ENCODE data around the gene NCAN. TPM values are rescaled to one million over a fixed set of nuclear protein-coding genes. Genes with fewer than 3 reads are reported as not detected.

NCAN gene
- total and polyA plus RNA-seq, 2 of the 8 experiments (the other 6 are each of a cell fraction or from before 2014, with no cell fraction given): 2.7 TPM

GRCh38 chr19:19257137-19257536, 45.4 kb downstream of the NCAN start:
- Histone ChIP-seq H3K14ac (ENCODE audit: insufficient read length) (no peak overlapping the region), H3K79me2 (ENCODE audit: control insufficient read depth in 1 of 2, insufficient read depth in 2 of 2, low read length in 2 of 2) (no peaks in the 10 kb centered on the region), H3K56ac (replicated peaks; ENCODE audit: insufficient read length, low read depth, low read length) (no peak overlapping the region), H2BK15ac (ENCODE audit: low read length) (no peak overlapping the region), H3K36me3 (ENCODE audit: control insufficient read depth in 2 of 4, insufficient read depth in 4 of 4, low read length in 3 of 4) (peaks cover 0 to 10% (median 0%) of the 10 kb centered on the region in 4 experiments; a peak in 1 of 8 replicates), H3K23me2 (ENCODE audit: low read depth, low read length) (peaks cover 14% of the 10 kb centered on the region; the same call in 1 of the 2 replicates), H3K79me1 (ENCODE audit: low read depth, low read length) (peaks cover 6% of the 10 kb centered on the region), H3K27ac (ENCODE audit: low read depth, low read length) (no peak overlapping the region), H2BK12ac (ENCODE audit: low read depth, low read length) (no peak overlapping the region), H3K4ac (replicated peaks; ENCODE audit: insufficient read length, low read depth, low read length) (no peak overlapping the region), H4K91ac (replicated peaks; ENCODE audit: insufficient read length, low read length) (no peak overlapping the region), H3K4me3 (ENCODE audit: extremely low read depth in 1 of 4, insufficient read depth in 2 of 4, low read depth in 3 of 4, low read length in 4 of 4) (no peak overlapping the region), H2AK5ac (ENCODE audit: low read depth, low read length) (no peak overlapping the region), H3K9ac (replicated peaks in 1 of 4; ENCODE audit: extremely low read depth in 1 of 4, low read depth in 3 of 4, low read length in 3 of 4) (no peak overlapping the region), H4K8ac (ENCODE audit: extremely low read depth, insufficient read depth, low read length) (no peak overlapping the region), H3K4me2 (ENCODE audit: insufficient read depth in 1 of 2, low read depth in 2 of 2, low read length in 2 of 2) (no peak overlapping the region), H4K5ac (ENCODE audit: insufficient read length, low read depth, low read length) (no peak overlapping the region), H3K18ac (ENCODE audit: extremely low read depth, low read length) (no peak overlapping the region), H4K20me1 (replicated peaks in 1 of 2; ENCODE audit: control insufficient read depth in 1 of 2, insufficient read depth in 2 of 2, low read length in 2 of 2) (peaks cover 0 to 2% of the 10 kb centered on the region in 2 experiments), H2BK20ac (ENCODE audit: low read length) (no peak overlapping the region), H3K27me3 (replicated peaks in 1 of 4; ENCODE audit: control insufficient read depth in 3 of 4, extremely low read depth in 1 of 4, insufficient read depth in 3 of 4, low read length in 3 of 4) (peaks cover 0 to 7% (median 3%) of the 10 kb centered on the region in 4 experiments; a peak in 5 of 7 replicates), H2AFZ (ENCODE audit: low read length) (no peak overlapping the region), H3K4me1 (replicated peaks in 1 of 4; ENCODE audit: control insufficient read depth in 3 of 4, insufficient read depth in 4 of 4, low read length in 3 of 4) (peaks cover 0 to 8% (median 6%) of the 10 kb centered on the region in 4 experiments; a peak in 6 of 7 replicates), H2BK120ac (replicated peaks; ENCODE audit: low read depth, low read length) (no peak overlapping the region), H3K23ac (ENCODE audit: insufficient read length) (no peak overlapping the region), H2BK5ac (ENCODE audit: low read depth, low read length) (no peak overlapping the region), H3K9me3 (ENCODE audit: insufficient read depth in 2 of 2, low read depth in 1 of 2, low read length in 1 of 2) (no peaks in the 10 kb centered on the region)
- ChIA-PET POLR2A (ENCODE audit: partially characterized antibody) (no interaction called here), CTCF (ENCODE audit: partially characterized antibody) (no interaction called here)
- WGBS, 2 experiments (ENCODE audit: extremely low coverage in 1 of 2, insufficient coverage in 1 of 2, insufficient read length in 1 of 2, insufficient replicate concordance in 2 of 2, low coverage in 1 of 2, low lambda C conversion rate in 2 of 2, missing lambda C conversion rate in 1 of 2): 80% methylated on average over 14 of the region's 14 CpGs; no CpG with 5 or more reads in 1 of the 2 experiments
- DNase-seq (ENCODE audit: low read depth in 1 of 2, low spot score in 2 of 2): no peak
- FAIRE-seq: no peak
- TF ChIP-seq RNF2 (IDR thresholded peaks at IDR 0.05; ENCODE audit: borderline replicate concordance, low read depth, low read length, missing control alignments, poor library complexity, severe bottlenecking) (no peak), POLR2A (IDR thresholded peaks at IDR 0.05; ENCODE audit: control extremely low read depth in 1 of 2, low read depth in 2 of 2, low read length in 2 of 2) (no peak), TAF1 (IDR thresholded peaks at IDR 0.05; ENCODE audit: low read depth, low read length) (no peak), CEBPB (IDR thresholded peaks at IDR 0.05; ENCODE audit: low read depth, low read length) (no peak), KDM5A (IDR thresholded peaks at IDR 0.05; ENCODE audit: low read length) (no peak), SIRT6 (IDR thresholded peaks at IDR 0.05; ENCODE audit: low read length) (no peak), GABPA (IDR thresholded peaks at IDR 0.05; ENCODE audit: borderline replicate concordance, insufficient read depth, low read length) (no peak), CBX8 (IDR thresholded peaks at IDR 0.05; ENCODE audit: borderline replicate concordance, low read depth, low read length) (no peak), TBP (IDR thresholded peaks at IDR 0.05; ENCODE audit: low read depth, low read length) (no peak), NRF1 (IDR thresholded peaks at IDR 0.05; ENCODE audit: low read depth, low read length) (no peak), USF2 (IDR thresholded peaks at IDR 0.05; ENCODE audit: low read length) (no peak), CBX5 (IDR thresholded peaks at IDR 0.05; ENCODE audit: low read depth, low read length) (no peak), BCL11A (IDR thresholded peaks at IDR 0.05; ENCODE audit: low read depth in 2 of 2, low read length in 2 of 2) (no peak), NANOG (IDR thresholded peaks at IDR 0.05; ENCODE audit: insufficient read depth, low read depth, low read length, poor library complexity, severe bottlenecking) (no peak)
